ENCODE measurements around the gene ALOX5.

The ALOX5 gene

GRCh38 chr10:45370202-45370955, 3.6 kb upstream of the ALOX5 start:
- no peak for DNase-seq
- no peak for TF ChIP-seq CTCF (IDR thresholded peaks at IDR 0.05)
- no peaks in the 10 kb centered on the region for H3K36me3 Mint-ChIP-seq (ENCODE audit: low read depth)
- peaks cover 29% of the 10 kb centered on the region for H3K9me3 Mint-ChIP-seq
- no peak overlapping the region for H3K27ac Mint-ChIP-seq
- peaks cover 82% of the 10 kb centered on the region for H3K27me3 Mint-ChIP-seq (ENCODE audit: low read depth, poor library complexity)
- no peak overlapping the region for H3K4me3 Mint-ChIP-seq
- H3K4me1 Mint-ChIP-seq: peaks cover 6% of the 10 kb centered on the region

- Mint-ChIP-seq H3K4me3 (no peak overlapping the region), H3K27me3 (ENCODE audit: low read depth, poor library complexity) (peaks cover 89% of the 10 kb centered on the region)
Observed at GRCh38 chr10:45371560-45371959, 2.5 kb upstream of the ALOX5 start.

GRCh38 chr10:45372251-45372951, 1.6 kb upstream of the ALOX5 start:
- Mint-ChIP-seq H3K27ac (no peak overlapping the region), H3K4me1 (peaks cover 11% of the 10 kb centered on the region), H3K27me3 (ENCODE audit: low read depth, poor library complexity) (peaks cover 95% of the 10 kb centered on the region), H3K36me3 (ENCODE audit: low read depth) (no peaks in the 10 kb centered on the region), H3K9me3 (peaks cover 16% of the 10 kb centered on the region), H3K4me3 (peak overlapping the region; percentile 81)
- TF ChIP-seq CTCF (IDR thresholded peaks at IDR 0.05): no peak
- DNase-seq: no peak

More at GRCh38 chr10:45371560-45371959, 2.5 kb upstream of the ALOX5 start:
- DNase-seq: no peak
- Mint-ChIP-seq H3K36me3 (ENCODE audit: low read depth) (no peaks in the 10 kb centered on the region), H3K9me3 (peaks cover 22% of the 10 kb centered on the region), H3K4me1 (peaks cover 6% of the 10 kb centered on the region), H3K27ac (no peak overlapping the region)
- no peak for TF ChIP-seq CTCF (IDR thresholded peaks at IDR 0.05)

- TF ChIP-seq CTCF (IDR thresholded peaks at IDR 0.05): no peak
- Mint-ChIP-seq H3K27me3 (ENCODE audit: low read depth, poor library complexity) (peaks cover 97% of the 10 kb centered on the region), H3K36me3 (ENCODE audit: low read depth) (no peaks in the 10 kb centered on the region), H3K4me3 (peak overlapping the region; percentile 81), H3K4me1 (peaks cover 18% of the 10 kb centered on the region), H3K9me3 (peaks cover 10% of the 10 kb centered on the region), H3K27ac (no peak overlapping the region)
- DNase-seq: peak; percentile 61
Observed at GRCh38 chr10:45373003-45373575, 927 bp upstream of the ALOX5 start.

DNA sequence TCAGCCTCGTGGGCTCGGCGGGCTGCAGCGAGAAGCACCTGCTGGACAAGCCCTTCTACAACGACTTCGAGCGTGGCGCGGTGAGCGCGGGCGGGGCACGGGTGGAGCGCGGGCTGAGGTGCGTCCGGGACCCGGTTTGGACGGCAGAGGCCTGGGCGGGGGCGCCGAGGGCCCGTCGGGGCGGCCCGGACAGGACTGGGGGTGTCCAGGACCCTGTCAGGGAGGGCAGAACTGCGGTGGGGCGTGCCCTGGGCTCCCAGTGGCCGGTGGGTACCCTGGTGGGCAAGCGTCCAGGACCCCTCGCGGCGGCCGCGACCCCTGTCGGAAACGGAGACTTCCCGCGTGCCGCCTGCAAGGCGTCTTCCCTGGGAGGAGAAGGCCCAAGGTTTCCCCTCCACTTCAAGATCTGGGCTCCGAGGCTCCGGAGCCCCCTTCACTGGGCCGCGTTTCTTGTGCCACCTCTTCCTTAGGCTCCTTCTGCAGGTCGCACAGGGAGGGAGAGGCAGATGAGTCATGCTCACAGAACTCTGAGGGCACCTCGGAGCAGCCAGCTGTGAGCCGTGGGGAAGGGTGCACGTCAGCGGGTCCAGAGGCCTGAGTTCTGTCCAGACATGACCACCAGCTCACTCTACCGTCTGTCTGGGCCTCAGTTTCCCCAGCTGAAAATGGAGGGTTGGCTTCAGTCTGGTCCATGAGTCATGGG, 485 bp downstream of the ALOX5 start:
- no peaks in the 10 kb centered on the region for H3K9me3 Mint-ChIP-seq
- no peaks in the 10 kb centered on the region for H3K36me3 Mint-ChIP-seq (ENCODE audit: low read depth)
- TF ChIP-seq CTCF (IDR thresholded peaks at IDR 0.05): no peak
- no peak for DNase-seq
- peaks cover 90% of the 10 kb centered on the region for H3K27me3 Mint-ChIP-seq (ENCODE audit: low read depth, poor library complexity)
- H3K4me1 Mint-ChIP-seq: peaks cover 32% of the 10 kb centered on the region
- H3K4me3 Mint-ChIP-seq: peak overlapping the region; percentile 55
- H3K27ac Mint-ChIP-seq: no peak overlapping the region

Data from nephron progenitor cell (in vitro differentiated cells).